Ascending aorta (tissue), 2 donors: ENCODE results near the gene KLF11. TPM values are rescaled to one million over a fixed set of nuclear protein-coding genes. Genes with fewer than 3 reads are reported as not detected.
A peak's percentile ranks its signal among the peaks of the same experiment; 100 is the strongest.

Experiments
- DNase-seq, 2 donors: peaks; one replicate each; pipeline ENCODE4 v3.0.0-alpha.2; 2019; ENCODE audit warnings: low spot score in 2 of 2
- H3K27ac ChIP-seq, 2 donors: fragments of 200-600 bp; sonication (generic); one replicate each; pipeline ENCODE4 v1.5.1; 2016 to 2017; ENCODE audit warnings: mild to moderate bottlenecking in 1 of 2
- H3K27me3 ChIP-seq: fragments of 200-600 bp; sonication (generic); one replicate; pipeline ENCODE4 v1.5.1; 2017
- H3K36me3 ChIP-seq, 2 donors: fragments of 200-600 bp; sonication (generic); one replicate each; pipeline ENCODE4 v1.5.1; 2016
- H3K4me1 ChIP-seq, 2 donors: fragments of 200-600 bp; sonication (generic); one replicate each; pipeline ENCODE4 v1.5.1; 2016 to 2017; ENCODE audit warnings: mild to moderate bottlenecking in 1 of 2
- H3K4me3 ChIP-seq, 2 donors: fragments of 200-600 bp; sonication (generic); one replicate each; pipeline ENCODE4 v1.5.1; 2016 to 2017; ENCODE audit warnings: mild to moderate bottlenecking in 1 of 2
- H3K9me3 ChIP-seq, 2 donors: fragments of 200-600 bp; sonication (generic); one replicate each; pipeline ENCODE4 v1.5.1; 2016
- CTCF ChIP-seq, 3 experiments: fragments of 200-600 bp in 2 of 3; fragments of 450-650 bp in 1 of 3; sonication (generic) in 2 of 3; IDR thresholded peaks; one replicate each; pipeline ENCODE4 v1.5.1; 2016 to 2019; ENCODE audit warnings: antibody characterized with exemption in 3 of 3, mild to moderate bottlenecking in 1 of 3, moderate library complexity in 1 of 3
- intact Hi-C: fragments of 100-400 bp; cut with DNase I; formaldehyde crosslinking; loops from one replicate; pipeline ENCODE4 v1.15.1; 2023
- total RNA-seq: library from RNA; depleted of rRNA; stranded (reverse); fragments of >200 nt; gene quantifications from one replicate; pipeline ENCODE4 v1.1.0, GENCODE V29; 2016

The KLF11 gene
- total RNA-seq, 1 donor from 2014 or later: 37.6 TPM

- no peak for DNase-seq
Measured at GRCh38 chr2:10002681-10003080, 40.7 kb upstream of the KLF11 start.

GRCh38 chr2:10003206-10004125 is 39.9 kb upstream of the KLF11 start:
- Histone ChIP-seq H3K4me3 (no peak overlapping the region), H3K9me3 (no peaks in the 10 kb centered on the region), H3K27me3 (no peaks in the 10 kb centered on the region), H3K27ac (no peak overlapping the region), H3K36me3 (no peaks in the 10 kb centered on the region), H3K4me1 (peaks cover 13 to 23% of the 10 kb centered on the region in 2 donors)
- intact Hi-C loops: no loop called here
- no peak for TF ChIP-seq CTCF (IDR thresholded peaks at IDR 0.05)
- DNase-seq: no peak

More at GRCh38 chr2:10002681-10003080, 40.7 kb upstream of the KLF11 start:
- no peaks in the 10 kb centered on the region for H3K27me3 ChIP-seq
- no peak for TF ChIP-seq CTCF (IDR thresholded peaks at IDR 0.05)
- peaks cover 9 to 16% of the 10 kb centered on the region in 2 donors for H3K4me1 ChIP-seq
- no peak overlapping the region for H3K27ac ChIP-seq
- no peaks in the 10 kb centered on the region for H3K9me3 ChIP-seq
- H3K4me3 ChIP-seq: no peak overlapping the region
- no peaks in the 10 kb centered on the region for H3K36me3 ChIP-seq
- intact Hi-C loops: no loop called here

GRCh38 chr2:10004401-10004800 is 38.9 kb upstream of the KLF11 start:
- H3K27ac ChIP-seq: no peak overlapping the region

GRCh38 chr2:10004836-10005235 is 38.5 kb upstream of the KLF11 start:
- Histone ChIP-seq H3K4me1 (peaks cover 13 to 35% of the 10 kb centered on the region in 2 donors), H3K27me3 (no peaks in the 10 kb centered on the region), H3K36me3 (no peaks in the 10 kb centered on the region), H3K4me3 (no peak overlapping the region), H3K9me3 (no peaks in the 10 kb centered on the region), H3K27ac (no peak overlapping the region)
- intact Hi-C loops: no loop called here
- TF ChIP-seq CTCF (IDR thresholded peaks at IDR 0.05): no peak
- DNase-seq: no peak

More at GRCh38 chr2:10004401-10004800, 38.9 kb upstream of the KLF11 start:
- H3K4me1 ChIP-seq: peaks cover 13 to 31% of the 10 kb centered on the region in 2 donors
- DNase-seq: no peak
- no peak for TF ChIP-seq CTCF (IDR thresholded peaks at IDR 0.05)
- no peaks in the 10 kb centered on the region for H3K9me3 ChIP-seq
- no peak overlapping the region for H3K4me3 ChIP-seq
- intact Hi-C loops: no loop called here
- no peaks in the 10 kb centered on the region for H3K36me3 ChIP-seq
- H3K27me3 ChIP-seq: no peaks in the 10 kb centered on the region

GRCh38 chr2:10005461-10006235 is 37.7 kb upstream of the KLF11 start:
- TF ChIP-seq CTCF (IDR thresholded peaks at IDR 0.05): no peak
- H3K27ac ChIP-seq: no peak overlapping the region
- no peaks in the 10 kb centered on the region for H3K36me3 ChIP-seq
- DNase-seq: no peak
- intact Hi-C loops: loop anchor here (2.0 kb wide), 2 partner anchors 21 to 31 kb away; no protein-coding TSS in a partner anchor
- H3K4me3 ChIP-seq: peak overlapping the region; percentile 38 to 60
- H3K27me3 ChIP-seq: no peaks in the 10 kb centered on the region
- peaks cover 13 to 43% of the 10 kb centered on the region in 2 donors for H3K4me1 ChIP-seq
- H3K9me3 ChIP-seq: no peaks in the 10 kb centered on the region
